Activated T-helper 9 cell treated with anti-CD3 and anti-CD28 coated beads, Interleukin-2, amount 50 U/mL, for 16 hours (primary cell): ENCODE results near the gene PRPF39.
"Not testable (repeated sequence)": the region's sequence is repeated elsewhere in the genome, so short reads cannot be mapped to it uniquely, and the experiment has no call there.

Experiments used
- DNase-seq: peaks from one replicate; pipeline ENCODE4 v3.0.0-alpha.2; 2020; ENCODE audit warnings: low read depth

PRPF39 gene, protein sequence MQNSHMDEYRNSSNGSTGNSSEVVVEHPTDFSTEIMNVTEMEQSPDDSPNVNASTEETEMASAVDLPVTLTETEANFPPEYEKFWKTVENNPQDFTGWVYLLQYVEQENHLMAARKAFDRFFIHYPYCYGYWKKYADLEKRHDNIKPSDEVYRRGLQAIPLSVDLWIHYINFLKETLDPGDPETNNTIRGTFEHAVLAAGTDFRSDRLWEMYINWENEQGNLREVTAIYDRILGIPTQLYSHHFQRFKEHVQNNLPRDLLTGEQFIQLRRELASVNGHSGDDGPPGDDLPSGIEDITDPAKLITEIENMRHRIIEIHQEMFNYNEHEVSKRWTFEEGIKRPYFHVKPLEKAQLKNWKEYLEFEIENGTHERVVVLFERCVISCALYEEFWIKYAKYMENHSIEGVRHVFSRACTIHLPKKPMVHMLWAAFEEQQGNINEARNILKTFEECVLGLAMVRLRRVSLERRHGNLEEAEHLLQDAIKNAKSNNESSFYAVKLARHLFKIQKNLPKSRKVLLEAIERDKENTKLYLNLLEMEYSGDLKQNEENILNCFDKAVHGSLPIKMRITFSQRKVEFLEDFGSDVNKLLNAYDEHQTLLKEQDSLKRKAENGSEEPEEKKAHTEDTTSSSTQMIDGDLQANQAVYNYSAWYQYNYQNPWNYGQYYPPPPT

DNA sequence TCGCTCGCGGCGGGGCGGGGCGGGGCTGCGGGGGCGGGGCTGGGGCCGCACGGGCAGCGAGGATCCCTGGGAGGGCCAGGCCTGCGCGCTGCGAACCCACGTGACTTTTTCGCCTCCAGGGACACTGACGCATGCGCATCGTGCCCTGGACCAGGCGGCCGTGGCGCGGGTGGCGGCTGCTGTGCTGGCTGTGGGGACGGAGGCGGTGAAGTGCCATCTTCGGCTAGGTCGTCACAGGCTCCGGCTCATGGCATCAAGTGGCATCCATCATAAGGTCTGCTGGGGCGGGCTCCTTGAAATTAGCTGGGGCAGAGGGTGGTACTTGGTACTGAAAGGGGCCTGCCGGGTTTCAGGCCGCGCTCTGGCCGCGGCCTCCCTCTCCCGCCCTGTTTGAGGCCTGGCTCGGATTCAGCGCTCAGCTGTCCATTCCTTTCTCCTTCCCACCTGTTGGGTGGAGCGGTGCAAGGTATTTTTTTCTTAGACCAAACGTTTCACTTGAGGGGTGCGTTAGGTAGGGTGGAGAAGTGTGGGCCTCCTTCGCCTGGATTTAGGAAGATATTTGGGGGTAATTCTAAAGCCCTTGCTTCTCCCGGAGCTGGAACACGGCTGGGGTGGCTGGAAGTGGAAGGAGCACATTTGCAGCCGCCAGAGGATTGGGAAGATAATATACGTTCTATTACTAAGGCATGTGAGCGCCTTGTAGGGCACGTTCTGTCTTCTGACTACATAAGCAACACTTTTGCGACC, at the start of gene PRPF39:
Gene PRPF39, plus strand, starts transcription at position 141 of the 747 bp plus-strand sequence. CDS start 11,124 bp downstream, outside the sequence.
- DNase-seq: peak; percentile 95

DNA sequence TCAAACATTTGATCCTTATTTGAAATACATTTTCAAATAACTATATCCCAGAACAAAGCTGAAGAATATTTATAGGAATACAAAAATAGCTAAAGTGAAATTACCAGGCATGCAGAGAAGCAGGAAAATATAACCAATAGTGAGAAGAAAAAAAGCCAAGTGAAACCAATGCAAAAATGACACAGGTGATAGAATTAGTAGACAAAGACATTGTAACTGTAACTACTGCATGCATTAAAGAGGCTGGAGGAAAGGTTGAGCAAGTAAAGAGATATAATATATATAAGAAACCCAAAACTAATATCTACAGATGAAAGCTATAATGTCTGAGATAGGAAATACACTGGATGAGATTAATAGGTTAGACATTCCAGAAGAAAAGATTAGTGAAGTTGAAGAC, 49.2 kb upstream of the PRPF39 start:
- DNase-seq: no peak

DNA sequence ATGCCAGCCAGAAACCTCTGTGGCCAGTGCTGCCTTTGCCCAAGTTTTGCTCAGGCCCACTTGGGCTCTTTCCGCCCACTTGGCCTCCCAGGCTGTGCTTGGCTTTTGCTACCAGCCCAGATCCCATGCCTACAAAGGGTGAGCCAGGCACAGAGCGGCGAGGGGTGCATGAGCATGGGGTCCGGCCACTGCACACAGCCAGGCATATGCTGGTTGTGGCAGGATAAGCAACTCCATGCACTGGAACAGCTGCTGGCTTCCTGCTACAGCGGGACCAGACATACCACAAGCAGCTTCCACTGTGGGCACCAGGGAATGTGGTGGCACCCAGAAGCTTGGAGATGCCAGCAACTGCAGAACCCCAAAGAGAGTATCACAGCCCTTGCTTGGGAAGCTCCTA, 45.7 kb upstream of the PRPF39 start:
- no peak for DNase-seq

DNA sequence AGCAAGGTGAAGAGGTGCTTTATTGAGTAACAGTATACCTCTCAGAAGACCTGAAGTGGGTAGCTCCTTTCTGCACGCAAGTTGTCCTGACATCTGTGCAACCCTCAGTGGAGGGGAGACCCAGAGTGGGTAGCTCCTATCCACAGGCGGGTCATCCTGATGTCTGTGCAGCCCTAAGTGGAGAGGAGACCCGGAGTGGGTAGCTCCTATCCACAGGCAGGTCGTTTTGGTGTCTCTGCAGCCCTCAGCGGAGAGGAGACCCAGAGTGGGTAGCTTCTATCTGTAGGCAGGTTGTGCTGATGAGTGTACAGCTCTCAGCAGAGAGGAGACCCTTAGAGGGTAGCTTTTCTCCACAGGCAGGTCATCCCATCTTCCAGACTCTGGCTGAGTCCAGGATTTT, 45.1 kb upstream of the PRPF39 start:
- DNase-seq: no peak

DNA sequence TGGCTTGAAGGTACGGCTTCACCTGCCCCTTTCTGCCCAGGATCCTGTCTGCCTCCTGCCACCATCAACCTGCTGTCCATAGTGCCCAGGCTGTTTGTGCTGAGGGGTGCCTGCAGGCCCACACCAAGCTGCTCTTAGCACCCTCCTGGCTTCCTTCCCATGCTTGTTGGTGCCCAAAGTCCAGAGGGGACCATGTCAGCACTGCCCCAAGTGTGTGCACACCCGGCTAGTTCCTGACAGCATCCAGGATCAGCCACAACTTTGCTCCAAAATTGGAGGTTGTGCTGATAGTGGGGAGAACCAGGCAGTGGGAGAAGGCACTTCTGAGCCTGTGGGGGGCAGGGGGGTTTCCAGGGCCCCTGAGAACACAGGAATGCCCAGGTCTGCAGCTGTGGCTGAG, 44.5 kb upstream of the PRPF39 start:
- DNase-seq: no peak

DNA sequence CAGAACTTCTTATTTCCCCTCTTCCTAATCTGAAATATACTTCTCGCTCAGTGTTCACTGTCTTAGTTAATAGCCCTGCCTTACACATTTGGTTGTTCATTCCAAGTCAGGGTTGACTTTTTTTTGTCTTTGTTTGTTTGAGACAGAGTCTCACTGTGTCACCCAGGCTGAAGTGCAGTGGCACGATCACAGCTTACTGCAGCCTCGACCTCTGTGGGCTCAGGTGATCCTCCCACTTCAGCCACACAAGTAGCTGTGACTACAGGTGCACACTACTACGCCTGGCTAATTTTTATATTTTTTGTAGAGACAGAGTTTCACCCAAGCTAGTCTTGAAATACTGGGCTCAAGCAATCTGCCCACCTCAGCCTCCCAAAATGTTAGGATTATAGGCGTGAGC, 42.3 kb upstream of the PRPF39 start:
- no peak for DNase-seq

- DNase-seq: no peak
These were observed 39.3 kb upstream of the PRPF39 start for GRCh38 chr14:45044638-45045037.

GRCh38 chr14:45048385-45048784, 35.5 kb upstream of the PRPF39 start:
- no peak for DNase-seq

- DNase-seq: no peak
These were observed 32.7 kb upstream of the PRPF39 start for GRCh38 chr14:45051180-45051579.

DNA sequence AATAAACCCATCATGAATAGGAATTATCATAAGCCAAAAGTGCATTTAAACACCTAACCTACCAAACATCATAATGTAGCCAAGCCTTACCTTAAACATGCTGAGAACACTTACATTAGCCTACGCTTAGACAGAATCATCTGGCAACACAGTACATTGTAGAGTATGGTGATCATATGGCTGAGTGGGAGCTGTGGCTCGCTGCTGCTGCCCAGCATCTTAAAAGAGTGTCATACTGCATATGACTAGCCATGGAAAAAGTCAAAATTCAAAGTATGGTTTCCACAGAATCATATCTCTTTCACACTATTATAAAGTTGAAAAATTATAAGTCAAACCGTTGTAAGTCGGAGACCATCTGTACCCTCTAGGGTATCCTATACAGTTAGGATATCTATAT, 32.0 kb upstream of the PRPF39 start:
- DNase-seq: no peak

DNA sequence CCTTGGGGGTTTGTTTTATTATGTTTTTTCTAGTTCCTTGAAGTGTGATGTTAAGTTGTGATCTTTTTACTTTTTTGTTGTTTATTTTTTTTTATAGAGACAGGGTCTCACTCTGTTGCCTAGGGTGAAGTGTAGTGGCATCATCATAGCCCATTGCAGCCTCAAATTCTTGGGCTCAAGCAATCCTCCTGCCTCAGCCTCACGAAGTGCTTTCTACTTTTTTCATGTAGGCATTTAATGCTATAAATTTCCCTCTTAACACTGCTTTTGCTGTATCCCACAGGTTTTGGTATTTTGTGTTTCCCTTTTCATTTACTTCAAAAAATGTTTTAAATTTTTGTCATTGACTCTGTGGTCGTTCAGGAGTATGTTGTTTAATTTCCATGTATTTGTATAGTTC, 26.6 kb upstream of the PRPF39 start:
- DNase-seq: no peak

GRCh38 chr14:45057881-45058364, 26.0 kb upstream of the PRPF39 start:
- no peak for DNase-seq

- DNase-seq: no peak
These were observed 23.4 kb upstream of the PRPF39 start for GRCh38 chr14:45060551-45060950.

DNA sequence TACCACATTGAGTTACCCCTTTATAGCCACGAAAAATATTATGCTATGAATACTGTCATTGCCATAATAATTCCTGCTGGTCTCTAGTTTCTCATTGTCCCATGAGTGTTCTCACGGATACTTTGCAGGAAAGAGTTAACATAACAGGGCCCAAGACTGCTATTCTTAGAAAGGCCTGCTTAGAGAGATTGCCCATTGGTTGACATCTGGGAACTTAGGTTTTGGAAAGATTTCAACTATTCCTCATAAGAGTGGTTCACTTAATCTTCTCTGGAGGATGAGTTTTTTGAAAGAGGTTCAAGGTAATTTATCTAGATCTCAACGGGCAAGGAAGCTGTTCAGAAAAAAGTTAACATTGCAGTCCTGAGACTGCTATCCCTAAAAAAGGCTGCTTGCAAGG, 18.4 kb upstream of the PRPF39 start:
- no peak for DNase-seq

- no peak for DNase-seq
These were observed 18.0 kb upstream of the PRPF39 start for GRCh38 chr14:45065956-45066355.

DNA sequence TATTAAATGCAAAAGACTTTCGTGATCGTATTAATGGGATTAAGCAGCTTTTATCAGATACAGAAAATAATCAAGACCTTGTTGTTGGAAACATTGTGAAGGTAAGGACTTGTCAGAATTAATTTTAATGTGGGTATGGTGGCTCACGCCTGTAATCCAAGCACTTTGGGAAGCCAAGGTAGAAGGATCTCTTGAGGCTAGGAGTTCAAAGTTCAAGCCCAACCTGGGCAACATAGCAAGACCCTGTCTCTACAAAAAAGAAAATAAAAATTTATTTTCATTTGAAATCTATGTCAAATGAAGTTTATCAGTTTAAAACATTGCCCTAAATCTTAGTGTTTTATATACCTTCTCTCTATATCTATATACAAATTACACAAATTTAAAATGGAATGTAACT, 17.2 kb upstream of the PRPF39 start:
- DNase-seq: no peak

- DNase-seq: no peak
These were observed 15.5 kb upstream of the PRPF39 start for GRCh38 chr14:45068396-45068795.

DNA sequence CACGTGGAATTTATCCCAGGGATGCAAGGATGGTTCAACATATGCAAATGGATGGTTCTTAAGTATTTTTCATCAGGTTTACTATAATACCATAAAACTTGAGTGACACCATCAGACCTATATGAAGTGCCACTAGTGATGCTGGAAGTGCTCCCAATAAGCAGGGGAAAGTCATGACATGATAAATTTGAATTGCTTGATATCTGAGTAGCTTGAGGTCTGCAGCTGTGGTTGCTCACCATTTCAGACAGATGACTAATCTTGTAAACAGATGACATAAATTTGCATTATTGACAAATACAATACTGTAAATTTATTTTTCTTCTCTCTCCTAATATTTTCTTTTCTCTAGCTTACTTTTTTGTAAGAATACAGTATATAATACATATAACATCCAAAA, 13.7 kb upstream of the PRPF39 start:
- no peak for DNase-seq

GRCh38 chr14:45072126-45072525, 11.8 kb upstream of the PRPF39 start:
- DNase-seq: no peak

DNA sequence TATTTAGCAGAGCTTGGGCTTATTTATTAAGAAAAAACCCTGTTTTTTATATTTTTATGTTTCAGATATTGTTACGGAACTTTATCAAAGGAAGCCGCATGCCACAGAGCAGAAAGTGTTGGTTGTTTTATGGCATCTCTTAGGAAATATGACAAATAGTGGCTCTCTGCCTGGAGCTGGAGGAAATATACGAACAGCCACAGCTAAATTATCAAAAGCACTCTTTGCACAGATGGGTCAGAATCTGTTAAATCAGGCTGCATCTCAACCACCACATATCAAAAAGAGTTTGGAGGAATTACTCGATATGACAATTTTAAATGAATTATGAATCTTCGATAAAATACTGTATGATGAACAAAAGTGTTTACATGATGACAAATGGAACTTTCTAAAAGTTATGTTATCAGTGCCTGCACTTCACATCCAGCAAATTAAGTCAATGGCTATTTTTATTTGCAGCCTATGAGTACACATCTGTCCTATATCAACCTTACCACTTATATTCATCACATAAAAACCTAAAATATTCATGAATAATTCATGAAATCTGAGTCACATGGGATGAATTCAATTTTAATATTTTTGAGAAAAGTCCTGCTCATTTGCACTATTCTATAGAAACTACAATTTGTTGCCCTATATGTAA, 10.6 kb upstream of the PRPF39 start:
- DNase-seq: no peak

DNA sequence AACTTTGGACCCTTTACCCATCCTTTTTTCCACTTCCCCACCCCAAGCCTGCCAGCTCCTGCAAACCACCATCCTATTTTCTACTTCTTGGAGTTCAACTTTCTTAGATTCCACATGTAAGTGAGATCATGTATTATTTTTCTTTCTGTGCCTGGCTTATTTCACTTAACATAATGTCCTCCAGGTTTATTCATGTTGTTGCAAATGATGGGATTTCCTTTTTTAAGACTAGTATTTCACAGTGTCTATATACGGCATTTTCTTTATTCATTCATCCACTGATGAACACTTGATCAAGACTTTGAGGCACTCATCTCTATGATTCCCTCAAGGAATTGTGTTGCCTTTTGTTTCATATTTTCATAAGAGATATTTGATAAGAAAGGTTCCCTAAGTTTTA, 5.6 kb upstream of the PRPF39 start:
- DNase-seq: no peak

DNA sequence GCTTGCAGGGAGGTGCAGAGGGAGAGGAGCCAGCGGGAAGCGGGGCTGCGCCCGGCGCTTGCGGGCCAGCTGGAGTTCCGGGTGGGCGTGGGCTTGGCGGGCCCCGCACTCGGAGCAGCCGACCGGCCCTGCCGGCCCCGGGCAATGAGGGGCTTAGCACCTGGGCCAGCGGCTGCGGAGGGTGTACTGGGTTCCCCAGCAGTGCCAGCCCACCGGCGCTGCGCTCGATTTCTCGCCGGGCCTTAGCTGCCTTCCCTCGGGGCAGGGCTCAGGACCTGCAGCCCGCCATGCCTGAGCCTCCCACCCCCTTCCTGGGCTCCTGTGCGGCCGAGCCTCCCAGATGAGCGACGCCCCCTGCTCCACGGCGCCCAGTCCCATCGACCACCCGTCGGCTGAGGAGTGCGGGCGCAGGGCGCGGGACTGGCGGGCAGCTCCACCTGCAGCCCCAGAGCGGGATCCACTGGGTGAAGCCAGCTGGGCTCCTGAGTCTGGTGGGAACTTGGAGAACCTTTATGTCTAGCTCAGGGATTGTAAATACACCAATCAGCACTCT, 3.4 kb upstream of the PRPF39 start:
- not testable (repeated sequence) for DNase-seq
